Fibroblast of gingiva (primary cell): ENCODE data around the gene BRD7.

Source experiments
- DNase-seq: peaks from one replicate; pipeline ENCODE4 v3.0.0-alpha.2; 2011; ENCODE audit warnings: low read depth

The BRD7 gene

DNA sequence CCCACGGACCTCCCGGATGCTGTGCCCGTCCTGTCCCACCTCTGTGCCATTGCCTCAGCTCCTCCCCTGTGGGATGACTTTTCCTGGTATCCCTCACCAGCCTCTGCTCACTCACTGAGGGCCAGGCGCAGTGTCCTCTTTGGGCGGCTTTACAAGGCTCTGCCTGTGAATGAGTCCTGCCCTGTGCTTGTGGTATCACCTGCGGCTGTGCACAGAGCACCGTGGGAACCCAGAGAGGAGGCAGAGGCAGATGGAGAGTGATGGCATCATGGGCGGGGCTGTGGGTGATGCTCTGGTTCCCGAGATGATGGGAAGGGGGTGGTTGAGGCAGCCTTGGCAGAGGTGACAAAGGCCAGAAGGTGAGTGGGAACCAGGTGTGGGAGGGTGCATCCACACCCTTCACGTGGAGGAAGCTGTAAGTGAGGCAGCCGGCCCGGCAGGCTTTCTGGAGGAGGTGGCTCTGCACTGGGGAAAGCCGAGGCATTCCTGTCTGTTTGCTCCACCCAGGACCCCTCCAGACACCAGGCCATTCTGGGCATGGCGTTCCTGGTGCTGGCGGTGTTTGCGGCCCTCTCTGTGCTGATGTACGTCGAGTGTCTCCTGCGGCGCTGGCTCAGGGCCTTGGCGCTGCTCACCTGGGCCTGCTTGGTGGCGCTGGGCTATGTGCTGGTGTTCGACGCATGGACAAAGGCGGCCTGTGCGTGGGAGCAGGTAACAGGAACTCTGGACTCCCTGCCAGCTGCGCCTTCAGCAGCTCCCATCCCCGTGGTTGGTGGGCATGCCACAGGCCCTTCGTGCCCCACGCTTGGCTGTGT is 78.6 kb downstream of the BRD7 start:
- no peak for DNase-seq

DNA sequence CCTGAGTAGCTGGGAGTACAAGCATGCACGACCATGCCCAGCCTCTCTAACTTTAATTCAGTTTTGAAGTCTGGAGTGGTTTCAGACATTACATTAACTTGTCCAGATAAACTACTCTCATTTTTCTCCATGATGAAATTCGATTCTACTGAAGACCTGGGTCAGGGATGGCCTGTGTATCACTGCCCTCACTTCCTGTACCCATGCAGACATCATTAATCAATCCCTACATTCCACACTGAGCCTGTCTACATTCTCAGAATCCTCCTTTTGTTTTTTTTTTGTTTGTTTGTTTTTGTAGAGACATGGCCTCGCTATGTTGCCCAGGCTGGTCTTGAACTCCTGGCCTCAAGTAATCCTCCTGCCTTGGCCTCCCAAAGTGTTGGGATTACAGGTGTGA is 79.9 kb downstream of the BRD7 start:
- DNase-seq = no peak

DNA sequence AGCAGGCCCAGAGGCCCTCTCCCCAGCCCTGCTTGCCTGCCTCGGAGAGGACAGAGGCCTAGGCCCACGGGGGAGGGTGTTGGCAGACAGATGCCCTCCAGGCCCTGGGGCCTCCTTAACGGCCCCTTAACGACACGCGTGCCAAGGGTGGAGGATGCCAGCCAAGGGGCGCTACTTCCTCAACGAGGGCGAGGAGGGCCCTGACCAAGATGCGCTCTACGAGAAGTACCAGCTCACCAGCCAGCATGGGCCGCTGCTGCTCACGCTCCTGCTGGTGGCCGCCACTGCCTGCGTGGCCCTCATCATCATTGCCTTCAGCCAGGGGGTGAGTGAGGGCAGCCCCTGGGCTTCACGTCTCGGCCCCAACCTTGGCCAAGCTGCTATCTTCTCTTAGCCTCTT is 80.8 kb downstream of the BRD7 start:
- no peak for DNase-seq

DNA sequence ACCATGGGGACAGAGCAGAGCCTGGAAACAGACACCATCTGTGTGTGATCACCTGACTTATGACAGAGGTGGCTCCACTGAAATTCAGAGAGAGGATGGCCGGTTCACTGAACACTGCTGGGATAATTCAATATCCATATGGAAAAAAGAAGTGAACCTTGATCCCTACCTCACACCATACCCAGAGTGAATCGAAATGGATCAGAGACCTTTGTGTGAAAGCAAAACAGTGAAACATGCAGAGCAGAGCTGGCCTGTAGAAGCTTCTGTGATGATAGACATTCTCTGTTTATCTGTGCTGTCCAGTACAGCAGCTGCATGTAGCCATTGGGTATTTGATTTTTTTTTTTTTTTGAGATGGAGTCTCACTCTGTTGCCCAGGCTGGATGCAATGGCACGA is 82.1 kb downstream of the BRD7 start:
- DNase-seq = no peak

DNA sequence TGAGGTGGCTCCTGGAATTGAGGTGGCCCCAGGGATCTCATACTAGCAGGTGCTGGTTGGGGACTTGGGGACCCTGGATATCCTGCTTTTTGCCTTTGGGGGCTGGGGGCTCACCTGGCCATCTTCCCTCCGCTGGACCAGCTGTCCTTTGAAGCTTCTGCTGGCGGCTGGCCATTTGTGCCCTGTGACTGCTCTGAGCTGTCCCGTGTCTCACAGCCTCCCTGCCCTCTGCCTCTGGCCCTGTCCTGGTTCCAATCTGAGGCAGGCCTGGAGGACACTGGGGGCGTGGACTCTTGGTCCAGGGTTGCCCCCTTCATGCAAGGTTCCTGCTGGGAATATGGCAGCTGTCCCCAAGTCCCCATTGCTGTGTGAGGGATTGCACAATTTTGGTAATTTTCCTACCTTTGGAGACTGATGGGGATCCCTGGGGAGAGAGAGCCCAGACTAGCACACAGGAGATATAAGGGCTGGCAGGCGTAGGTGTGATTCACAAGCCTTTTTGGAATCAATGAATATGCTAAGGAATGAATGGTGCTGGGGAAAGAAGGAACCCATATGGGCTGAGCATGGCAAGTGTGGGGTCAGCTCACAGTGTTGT is 83.3 kb downstream of the BRD7 start:
- DNase-seq = no peak

DNA sequence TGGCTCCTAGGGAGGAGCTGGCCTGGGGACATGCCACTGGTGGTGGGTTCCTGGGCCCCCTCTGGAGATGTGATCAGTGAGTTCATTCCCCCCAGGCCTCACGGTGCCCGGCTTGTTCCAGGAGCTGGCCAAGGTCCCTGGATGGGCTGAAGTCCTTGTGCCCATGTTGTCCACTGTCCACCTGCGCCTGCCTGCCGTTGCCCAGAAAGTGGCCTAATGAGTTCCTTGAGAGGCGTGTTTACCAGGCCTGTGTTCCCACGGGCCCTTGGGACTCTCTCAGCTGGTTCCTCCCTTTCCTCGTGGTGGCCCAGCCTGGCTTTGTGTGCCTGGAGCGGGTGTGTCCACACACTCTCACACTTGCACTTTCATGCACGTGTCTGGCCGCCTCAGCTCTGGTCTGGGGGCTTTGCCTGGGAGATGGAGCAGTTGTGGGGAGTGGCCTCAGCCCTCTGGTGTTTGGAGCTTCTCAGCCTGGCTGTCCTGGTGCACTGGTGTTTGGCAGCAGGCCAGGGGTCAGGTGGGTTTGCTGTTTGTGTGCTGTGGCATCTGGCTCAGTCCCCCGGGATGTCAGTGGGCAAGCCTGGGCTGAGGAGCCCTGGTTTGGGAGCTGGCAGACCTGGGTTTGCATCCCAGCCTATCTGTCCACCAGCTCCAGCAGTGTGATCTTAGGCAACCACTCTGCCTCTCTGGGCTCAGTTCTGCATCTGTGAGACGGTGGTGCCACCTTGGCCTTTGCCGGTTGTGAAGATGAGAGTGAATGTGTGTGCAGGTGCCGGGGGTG is 84.5 kb downstream of the BRD7 start:
- DNase-seq = no peak

DNA sequence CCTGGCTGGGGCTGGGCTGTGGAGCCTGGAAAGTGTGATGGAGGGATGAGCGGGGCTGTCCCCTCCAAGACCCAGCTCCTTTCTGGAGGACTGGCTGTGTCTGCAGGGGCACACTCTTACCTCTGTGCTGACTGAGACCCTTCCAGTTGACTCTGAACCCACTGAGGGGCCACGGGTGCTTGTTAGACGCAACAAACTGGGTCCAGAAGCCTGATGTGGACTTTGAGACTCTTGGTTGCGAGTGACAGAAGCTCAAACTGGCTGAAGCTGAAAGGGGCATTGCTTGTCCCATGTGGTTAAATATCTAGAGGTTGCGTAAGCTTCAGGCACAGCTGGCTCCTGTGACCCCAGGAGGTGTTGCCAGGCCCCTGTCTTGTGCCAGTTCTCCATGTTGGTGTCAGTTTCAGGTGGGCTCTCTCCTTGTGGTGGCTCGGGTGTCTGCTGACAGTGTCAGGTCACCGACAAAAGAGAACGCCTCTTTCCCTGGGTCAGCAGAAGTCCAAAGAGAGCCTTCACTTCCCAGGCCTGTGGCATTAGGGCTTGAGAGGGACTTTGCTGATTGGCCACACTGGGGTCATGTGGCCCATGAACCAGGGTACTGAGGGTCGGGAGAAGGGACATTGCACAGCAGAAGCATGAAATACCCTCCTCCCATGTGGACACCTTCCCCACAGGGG is 85.7 kb downstream of the BRD7 start:
- DNase-seq = no peak

DNA sequence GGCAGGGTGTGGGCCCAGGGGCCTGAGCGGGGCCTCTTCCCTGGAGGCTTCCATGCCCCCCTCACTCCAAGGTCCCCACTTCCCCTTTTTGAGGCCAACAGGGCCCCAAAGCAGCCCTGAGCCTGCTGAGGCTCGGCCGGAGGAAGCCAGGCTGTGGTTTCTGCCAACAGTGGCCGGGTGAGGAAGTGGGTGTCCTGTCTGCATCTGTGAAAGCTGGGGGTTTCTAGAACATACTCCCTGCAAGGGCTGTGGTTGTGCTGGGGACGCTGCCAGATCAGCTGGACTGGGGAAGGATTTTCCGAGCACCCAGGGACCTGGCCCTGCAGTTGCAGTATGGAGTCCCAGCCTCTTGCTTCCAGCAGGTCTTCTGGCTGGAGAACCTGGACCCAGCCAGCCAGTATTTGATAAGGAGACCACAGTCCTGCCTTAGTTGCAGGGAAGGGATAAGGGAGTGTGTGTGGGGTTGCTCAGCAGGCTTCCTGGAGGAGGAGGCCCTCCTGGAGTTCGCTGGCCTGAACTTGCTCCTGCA is 86.7 kb downstream of the BRD7 start:
- no peak for DNase-seq

DNA sequence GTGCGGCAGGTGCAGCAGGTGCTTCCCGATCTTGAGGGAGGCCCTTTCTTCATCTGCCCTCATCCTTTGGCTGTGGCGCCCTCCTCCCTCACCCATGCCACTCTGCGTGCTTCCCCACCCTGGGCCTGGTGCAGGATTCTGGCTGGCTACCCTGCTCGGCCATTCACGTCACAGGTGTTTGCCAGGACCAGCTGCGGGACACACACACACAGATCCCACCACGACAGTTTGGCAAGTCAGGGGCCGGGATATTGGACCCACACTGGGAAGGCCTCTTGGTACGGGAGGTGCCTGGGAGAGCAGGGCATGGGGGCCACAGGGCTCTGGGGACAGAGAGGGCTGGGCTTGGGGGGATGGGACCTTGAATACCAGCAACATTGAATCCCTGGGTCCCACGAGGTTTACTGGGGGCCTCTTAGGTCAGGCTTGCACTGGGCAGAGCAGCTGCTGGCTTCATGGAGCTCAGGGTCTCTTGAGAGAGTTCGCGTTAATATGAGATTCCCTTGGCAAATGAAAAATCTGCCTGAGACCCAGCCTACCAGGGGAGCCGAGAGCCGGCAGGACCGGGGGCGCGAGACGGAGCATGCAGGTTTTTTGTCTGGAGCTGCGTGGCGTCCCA is 87.3 kb downstream of the BRD7 start:
- DNase-seq = no peak

DNA sequence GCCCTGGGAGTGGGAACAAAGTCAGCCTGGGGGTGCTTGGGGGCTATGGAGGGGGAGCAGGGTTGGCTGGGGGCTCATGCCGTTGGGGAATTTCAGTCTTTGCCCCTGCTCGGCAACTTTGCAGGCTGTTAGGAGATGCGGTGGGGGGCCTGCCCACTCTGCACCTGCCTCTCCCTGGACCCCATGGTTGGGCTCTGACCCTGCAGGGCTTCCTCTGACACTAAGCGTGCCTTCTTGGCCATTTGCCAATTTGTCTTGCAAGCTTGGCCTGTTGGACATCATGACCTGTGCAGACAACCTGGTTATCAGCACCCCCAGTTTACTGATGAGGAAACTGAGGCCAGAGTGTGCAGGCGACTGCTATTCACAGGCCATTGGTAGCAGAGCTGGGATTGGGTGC is 87.9 kb downstream of the BRD7 start:
- no peak for DNase-seq

DNA sequence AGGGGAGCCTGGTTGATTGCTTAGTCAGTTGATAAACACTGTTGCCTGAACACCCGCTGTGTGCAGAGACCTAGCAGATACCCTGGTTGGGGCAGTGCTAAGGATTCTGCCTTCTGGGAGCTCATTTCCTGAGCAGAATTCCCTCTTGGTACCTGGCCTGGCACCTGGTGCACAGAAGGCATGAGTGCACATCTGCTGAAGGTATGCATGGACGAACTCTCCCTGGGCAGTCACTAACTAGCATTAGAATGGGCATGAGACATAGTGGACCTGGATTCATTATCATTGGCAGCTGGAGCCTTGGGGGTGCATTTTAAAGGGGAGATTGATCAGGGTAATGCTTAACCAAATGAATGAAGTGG is 89.3 kb downstream of the BRD7 start:
- no peak for DNase-seq

DNA sequence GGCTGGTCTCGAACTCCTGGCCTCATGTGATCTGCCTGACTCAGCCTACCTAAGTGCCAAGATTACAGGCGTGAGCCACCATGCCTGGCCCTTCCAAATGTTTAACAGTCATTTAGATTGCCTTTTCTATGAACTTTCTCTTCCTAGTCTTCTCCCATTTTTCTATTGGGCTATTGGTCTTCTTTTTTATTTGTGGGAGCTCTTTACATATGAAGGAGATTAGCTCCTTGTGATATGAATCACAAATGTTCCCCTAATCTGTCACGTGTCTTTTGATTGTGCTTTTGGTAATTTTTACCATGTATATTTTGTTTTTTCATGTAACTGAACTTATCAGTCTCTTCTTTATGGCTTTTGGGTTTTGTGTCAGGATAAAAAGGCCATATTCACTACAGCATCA is 90.5 kb downstream of the BRD7 start:
- DNase-seq = no peak

DNA sequence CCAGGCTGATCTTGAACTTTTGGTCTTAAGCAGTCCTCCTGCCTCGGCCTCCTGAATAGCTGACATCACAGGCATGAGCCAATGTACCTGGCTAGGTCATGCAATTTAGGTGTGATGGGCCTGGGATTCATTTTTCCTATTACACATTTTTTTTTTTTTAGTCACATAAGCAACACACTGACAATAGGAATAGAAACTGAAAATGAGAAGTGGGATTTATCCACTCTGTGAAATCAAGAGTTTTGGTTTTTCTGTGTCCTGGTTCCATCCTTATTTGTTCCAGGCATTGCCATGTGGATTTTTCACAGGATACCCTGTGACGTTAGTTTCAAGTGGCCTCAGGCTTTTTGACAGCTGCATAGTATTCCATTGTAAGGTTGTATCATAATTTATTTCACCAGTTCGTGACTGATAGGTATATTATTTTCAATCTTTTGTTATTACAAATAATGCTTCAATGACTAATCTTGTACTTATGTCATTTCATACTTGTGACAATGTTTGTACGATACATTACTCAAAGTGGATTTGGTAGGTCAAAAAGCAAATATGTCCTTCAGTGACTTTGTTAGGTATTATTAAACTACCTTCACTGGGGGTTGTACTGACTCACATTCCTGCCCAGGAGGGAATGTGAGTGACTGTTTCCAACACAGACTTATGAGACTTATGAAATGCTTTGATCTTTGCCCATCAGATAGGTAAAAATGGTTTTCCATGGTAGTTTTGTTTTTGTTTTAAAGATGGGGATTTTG is 91.8 kb downstream of the BRD7 start:
- DNase-seq = no peak

DNA sequence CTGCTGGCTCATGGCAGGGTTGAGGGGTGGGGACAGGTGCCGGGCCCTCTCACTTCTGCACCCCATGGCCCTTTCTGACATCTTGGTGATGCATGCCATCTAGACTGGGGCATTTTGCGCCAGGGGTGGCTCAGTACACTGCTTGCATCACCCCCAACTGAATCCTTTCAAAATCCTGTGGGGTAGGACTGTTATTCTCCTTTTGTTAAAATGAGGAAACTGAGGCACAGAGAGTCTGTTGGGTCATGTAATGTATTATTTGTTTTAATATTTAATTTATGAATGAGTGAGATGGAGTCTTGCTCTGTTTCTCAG is 92.5 kb downstream of the BRD7 start:
- DNase-seq = no peak

DNA sequence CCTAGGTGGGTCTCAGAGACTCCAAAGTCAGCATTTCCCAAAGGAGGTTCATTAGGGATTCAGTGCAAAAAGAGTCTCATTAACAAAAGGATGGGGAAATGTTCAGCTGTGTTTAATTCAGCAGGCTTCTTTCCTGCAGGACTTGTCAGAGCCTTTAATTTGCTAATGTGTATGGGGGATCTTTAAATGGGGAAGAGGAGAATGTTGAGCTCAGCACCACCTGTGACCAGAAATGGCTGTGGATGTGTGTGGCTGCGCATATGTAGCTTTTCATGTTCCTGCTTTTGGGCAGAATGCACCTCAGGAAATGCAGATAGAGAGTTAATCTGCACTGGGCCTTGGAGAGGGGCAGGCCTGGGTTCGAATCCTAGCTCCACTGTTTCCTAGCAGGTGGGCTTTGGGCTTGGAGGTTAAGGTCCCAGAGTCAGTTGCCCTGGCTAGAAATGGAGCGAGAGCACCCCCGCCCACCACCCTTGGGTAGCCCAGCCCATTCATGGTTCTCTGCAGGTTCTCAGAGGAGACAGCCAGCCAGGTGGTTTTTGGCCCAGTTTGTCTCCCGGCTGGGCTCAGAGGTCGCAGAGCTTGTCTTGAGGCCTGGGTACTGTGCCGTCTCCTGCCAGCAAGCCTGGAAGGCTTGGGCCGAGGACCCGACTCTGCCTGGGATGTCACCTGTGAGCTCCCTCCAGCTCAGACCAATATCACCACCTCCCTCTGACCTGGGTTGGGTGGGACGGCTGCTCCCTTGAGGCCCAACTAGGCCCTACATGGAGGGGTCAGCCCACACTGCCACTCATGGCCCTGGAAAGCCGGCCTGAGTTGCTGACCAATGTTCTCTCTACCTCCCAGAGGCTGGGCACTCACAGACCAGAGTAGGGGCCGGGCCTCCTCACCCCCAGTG is 93.1 kb downstream of the BRD7 start:
- no peak for DNase-seq

DNA sequence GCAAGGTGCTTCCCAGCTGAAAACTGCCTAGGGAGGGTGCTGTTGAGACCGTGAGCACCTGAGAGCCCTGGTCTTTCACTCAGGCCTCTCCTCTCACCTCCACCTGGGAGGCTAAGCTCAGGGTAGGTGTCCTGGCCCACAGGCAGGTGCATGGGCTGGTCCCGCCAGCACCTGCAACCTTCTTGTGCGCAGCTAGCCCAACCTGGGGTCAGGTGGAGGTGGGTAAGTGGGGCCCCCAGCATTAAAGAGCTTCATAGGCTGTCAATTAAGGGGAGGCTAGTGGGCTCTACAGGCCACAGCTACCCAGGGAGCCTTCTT is 93.7 kb downstream of the BRD7 start:
- DNase-seq = no peak

DNA sequence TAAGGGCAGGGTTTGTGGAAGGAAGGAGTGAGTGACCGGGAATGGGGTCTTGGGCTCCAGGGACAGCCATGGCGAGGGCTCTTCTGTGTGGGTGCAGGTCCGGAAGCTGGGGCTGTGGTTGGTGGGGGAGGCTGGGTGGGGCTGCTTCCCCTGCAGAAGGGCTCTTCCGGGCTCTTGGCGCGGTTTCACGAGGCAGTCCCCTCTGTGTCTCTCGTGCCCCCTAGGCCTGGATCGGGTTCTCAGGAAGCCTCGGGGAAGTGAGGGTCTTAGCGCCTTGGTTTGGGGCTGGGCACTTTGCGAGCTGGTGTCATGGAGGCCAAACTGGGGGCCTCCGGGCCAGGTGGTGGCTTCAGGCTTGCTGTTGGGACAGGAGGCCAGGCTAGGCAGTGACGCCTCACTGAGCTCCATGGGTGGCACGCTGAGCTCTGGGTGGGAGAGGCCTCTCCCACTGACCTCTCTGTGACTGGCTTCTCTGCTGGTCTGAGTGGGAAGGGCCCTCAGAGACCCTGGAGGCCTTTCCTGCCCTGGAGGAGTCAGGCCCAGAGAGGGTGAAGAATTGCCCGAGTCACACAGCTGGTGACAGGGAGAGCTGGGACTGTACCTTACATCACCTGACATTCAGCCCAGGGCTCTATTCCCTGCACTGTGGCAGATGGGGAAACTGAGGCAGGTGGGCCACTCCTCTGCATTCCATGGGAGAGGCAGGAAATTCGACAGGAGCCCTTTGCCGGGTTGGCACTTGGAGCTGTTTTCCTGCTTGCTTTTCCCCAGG is 94.3 kb downstream of the BRD7 start:
- DNase-seq = no peak

DNA sequence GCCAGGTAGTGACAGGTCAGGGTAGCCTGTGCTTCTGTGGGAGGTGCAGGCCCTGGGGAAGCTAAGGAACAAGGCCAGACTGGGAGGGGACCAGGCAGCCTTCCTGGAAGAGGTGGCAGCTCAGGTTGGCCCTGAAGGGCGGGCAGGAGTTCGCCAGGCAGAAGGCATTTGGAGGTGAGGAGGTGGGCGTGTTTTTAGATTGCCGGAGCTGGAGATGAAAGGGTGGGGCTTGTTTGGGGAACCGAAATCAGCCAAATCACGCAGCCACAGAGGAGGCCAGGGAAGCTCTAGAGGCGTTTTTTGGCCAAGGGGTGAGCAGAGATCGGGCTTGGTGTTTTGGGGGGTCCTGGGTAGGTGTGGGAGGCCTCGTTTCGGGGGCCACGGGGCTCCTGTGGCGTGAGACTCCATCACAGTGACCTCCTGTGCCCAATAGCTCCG is 94.9 kb downstream of the BRD7 start:
- DNase-seq = no peak

DNA sequence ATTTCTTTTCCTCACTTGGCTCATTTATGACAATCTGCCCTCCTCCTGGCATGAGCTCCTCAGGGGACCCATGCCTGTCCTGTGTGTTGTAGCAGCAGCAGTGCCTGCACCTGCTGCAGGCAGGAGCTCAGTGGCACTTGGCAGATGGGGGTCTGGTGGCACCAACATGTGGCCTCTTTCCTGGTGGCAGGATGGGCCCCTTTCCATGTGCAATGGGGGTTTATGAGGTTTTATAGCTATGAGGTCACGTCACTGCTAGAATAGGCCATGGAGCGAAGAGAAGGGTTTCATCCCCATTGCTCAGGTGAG is 95.5 kb downstream of the BRD7 start:
- DNase-seq = no peak
